GM21367 (cell line): Measurements from ENCODE around the gene DGAT2.

Experiments used
- ATAC-seq: cut with Tn5 transposase; IDR thresholded peaks from one replicate; pipeline ENCODE4 v1.9.1; 2021; ENCODE audit not compliant: unreplicated experiment

DGAT2 gene

DNA sequence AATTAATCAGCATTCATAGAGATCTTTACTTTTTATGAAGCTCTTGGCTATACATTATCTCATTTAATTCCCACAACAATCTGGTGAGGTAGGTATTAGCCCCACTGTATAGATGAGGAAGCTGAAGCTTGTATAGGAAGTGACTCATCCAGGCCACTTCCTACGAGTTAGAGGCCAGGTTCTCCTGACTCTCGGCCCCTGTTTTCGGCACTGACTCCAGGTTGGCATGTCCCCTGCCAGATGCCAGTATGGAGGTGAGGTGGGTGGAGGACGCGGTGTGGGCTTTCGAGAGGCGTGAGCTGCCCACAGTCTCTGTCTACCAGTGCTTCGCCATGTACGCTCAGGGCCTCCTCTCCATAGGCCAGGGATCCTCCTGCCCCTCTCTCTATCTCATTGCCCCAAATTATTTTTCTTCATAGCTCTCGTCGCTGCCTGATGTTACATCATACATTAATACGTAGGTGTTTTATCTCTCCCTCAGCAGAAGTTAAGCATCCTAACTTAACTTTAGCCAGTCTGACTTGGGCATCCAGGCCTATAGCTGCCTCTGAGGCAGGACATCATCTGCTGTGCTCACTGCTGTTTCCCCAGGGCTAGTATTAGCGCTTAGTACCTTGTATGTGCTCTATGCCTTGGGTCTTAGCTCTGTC is 9.0 kb downstream of the DGAT2 start:
- no peak for ATAC-seq

DNA sequence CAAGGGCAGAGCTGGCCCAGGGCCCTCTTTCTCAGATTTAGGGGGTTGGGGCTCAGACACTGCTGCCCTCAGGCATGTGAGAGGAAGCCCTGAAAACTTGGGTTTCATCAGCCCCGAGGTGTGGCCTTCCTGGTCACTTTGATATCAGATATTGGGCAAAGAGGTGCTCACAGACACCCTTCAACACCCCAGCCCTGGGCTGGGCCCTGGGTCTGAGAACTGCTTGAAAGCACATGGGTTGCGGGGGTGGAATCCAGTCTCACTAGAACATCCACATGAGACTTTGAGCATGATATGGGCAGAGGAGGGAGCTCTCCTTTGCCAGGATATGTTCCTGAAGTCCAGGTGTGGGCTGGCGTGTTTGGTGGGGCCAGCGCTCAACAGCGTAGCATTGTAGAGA is 10.4 kb downstream of the DGAT2 start:
- no peak for ATAC-seq

GRCh38 chr11:75779960-75780359 is 11.4 kb downstream of the DGAT2 start:
- ATAC-seq = no peak

DNA sequence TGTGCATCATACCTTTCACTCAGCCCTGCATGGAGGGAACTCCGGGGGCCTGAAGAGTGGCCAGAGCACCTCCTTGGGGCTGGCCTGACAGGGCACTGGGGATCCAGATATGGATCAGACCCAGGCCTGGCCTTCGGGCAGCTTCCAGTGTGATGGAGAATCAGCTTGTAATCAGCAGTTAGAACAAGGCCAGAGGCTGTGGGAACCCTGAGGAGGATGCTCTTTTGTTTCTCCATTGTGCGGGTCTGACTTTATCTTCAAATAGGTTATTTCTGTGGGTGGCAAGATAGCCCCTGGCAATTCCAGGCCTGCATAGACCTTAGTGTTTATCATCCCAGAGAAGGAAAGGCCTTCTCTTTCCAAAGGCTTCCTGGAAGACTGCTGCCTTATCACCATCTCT is 12.3 kb downstream of the DGAT2 start:
- no peak for ATAC-seq

DNA sequence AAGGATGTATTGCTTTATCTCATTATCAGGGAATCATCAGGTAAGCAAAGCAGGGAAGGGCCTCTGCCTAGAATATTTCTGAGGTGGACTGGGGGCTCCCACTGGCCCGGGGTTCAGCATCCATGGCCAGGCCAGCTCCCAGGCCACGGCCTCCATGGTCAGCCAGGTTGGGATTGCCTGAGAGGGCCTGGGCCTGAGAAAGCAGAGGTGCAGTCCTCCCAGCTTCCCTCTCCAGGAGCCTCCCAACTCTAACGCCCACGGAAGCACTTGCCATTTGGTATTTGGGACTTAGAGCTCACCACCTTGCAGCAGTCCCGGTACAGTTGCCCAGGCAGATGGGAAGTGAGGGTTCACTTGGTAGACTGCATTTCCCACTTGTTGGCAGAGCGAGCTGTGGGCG is 12.7 kb downstream of the DGAT2 start:
- no peak for ATAC-seq

DNA sequence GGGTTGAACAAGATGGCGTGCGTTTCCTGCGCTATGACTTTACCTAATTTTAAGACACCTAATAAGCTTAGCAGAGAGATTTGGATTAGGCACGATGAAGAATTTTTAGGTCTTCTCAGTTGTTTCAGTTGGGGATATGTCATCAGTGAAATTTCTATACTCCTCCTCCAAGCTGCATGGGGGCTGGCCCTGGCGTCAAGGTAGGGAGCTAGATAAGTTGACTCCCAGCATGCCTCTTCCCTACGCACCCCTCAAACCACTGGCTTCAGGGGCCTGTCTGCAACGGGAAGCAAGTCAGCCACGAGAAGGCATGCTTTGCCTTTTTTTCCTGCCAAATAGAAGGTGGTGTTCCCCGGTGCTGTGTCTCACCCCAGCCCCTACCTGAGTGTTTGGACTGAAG is 13.3 kb downstream of the DGAT2 start:
- ATAC-seq = no peak

DNA sequence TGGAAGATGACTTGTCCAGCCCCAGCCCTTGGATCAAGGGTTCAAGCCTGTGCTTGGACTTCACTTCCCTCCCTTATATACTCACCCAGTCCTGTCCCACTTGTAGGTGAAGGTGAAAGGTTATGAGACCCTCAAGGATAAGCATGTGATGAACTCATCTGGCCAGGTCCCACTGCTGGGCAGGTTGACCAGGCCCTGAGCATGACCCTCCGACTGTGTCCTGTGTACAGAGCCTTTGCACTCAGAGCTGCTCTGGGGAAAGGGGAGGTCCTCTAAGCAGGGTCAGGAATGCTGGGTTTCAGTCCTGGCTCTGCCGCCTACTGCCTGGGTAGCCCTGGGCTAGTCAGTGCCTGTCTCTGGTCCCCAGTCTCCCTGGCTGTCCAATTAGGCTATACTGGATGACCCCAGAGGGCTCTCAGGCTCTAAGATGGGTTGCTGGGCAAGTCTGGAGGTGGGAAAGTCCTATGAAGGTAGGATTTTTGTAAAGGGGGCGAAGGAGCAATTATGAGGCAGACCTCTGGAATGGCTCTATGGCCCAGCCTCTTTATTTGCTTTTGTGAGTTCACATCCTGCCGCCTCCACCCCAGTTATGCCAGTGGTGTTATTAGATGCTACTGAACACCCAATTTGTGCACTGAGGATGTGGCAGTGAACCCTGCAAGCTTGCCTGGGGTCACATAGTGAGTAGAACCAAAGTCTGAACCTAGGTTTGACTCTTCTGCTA is 14.1 kb downstream of the DGAT2 start:
- ATAC-seq = no peak

DNA sequence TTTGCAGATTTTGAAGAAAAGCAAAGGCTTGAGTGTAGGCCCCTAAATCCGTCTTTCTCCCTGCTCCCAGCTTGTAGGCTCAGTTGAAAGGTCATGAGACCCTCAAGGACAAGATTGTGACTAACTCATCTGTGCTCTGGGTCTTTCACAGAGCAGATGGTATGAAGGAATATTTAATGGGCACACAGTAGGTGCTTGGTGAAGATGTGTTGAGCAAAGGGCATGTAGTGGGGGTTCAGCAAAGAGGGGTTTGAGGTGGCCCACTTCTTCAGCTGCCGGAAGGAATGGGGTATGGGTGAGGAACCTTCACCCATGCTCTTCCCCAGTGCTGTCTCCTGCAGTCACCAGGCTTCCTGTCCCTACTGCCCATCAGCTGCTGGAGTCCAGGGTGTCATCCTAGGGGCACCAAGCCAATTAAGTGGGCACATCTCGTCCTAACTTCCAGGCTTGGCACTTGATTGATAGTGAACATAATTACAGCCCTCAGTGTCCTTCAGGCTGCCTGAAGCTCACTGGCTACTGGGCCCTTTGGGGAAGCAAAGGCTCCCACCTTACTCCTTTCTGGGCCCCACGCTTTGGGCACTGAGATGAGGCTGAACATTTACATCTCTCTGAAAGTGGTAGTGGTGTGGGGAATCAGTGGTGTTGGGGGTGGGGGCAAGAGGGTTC is 15.0 kb downstream of the DGAT2 start:
- ATAC-seq = no peak

DNA sequence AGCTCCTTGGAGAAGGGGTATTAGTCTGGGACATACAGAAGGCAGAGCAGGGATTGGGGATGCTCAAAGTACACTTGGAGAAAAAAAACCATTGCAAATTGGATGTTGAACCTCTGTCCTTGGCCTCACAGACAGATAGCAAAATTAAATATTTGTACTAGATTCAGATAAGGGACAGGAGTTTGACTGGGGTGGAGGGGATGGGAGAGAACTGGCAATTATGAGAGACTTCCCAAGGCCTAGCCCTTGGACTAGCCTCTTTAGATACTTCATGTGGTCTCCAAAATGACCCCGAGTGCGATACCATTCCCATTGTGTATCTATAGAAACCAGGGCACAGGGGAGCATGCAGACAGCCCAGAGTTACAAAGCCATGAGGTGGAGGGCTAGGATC is 15.5 kb downstream of the DGAT2 start:
- ATAC-seq = no peak

- ATAC-seq = no peak
Measured at GRCh38 chr11:75784506-75784905, 15.9 kb downstream of the DGAT2 start.

DNA sequence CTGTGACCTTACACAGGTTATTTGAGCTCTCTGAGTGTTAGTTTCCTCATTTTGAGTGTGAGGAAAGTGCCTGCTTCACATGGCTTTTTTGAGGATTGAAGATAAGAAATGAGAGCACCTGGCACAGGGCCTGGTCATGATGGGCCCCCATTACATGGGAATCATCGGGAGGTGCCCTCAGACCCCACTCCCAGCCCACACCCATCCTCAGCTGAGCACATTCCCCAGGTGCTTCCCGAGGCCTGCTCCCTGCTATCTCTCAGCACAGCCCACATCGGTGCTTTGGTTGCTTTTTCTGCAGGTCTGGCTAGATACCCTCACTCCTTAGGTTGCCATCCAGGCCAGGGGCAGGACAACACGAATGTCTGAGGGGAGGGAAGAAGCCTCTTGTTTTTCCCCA is 16.6 kb downstream of the DGAT2 start:
- ATAC-seq = no peak

- no peak for ATAC-seq
Measured at GRCh38 chr11:75786101-75786736, 17.6 kb downstream of the DGAT2 start.

- ATAC-seq = no peak
Measured at GRCh38 chr11:75789521-75789920, 20.9 kb downstream of the DGAT2 start.

GRCh38 chr11:75790986-75791385 is 22.4 kb downstream of the DGAT2 start:
- no peak for ATAC-seq

- no peak for ATAC-seq
Measured at GRCh38 chr11:75792127-75792731, 23.7 kb downstream of the DGAT2 start.

- ATAC-seq = no peak
Measured at GRCh38 chr11:75792997-75793800, 24.6 kb downstream of the DGAT2 start.

GRCh38 chr11:75793966-75794365 is 25.4 kb downstream of the DGAT2 start:
- no peak for ATAC-seq

DNA sequence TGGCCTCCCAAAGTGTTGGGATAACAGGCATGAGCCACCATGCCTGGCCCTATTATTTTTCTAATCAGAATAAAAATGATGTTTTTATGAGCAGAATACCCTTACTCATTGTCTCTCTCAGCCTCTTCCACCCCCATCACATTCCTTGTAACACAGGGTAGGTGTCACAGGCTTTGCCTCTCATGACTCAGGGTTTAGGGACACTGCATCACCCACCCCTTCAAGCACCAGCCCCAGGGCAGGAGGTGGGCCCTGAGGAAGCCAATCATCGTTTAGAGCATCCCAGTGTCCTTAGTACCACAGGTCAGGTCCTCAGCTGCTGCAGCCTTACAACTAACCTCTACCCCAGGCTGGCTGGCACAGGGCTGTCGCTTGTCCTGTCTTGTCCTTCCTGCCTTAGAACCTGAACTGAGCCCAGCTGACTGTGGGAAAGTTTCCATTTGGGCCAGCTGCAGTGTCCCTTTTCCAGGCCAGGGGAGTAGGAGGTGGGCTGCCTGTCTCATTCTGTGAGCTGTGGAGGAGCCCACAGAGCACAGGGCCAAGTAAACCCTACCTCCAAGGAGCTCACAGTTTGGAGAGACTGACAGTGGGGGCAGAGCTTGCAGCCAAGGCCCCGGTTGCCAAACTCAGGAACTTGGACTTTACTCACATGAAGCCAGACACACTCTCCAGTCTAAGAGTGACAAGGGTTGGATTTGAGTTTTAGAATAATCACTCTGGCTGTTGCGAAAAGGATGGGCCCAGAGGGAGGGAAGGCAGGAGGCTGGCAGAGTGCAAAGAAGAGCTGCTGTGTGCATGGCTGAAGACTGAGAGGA is 26.9 kb downstream of the DGAT2 start:
- no peak for ATAC-seq

- no peak for ATAC-seq
Measured at GRCh38 chr11:75796091-75796435, 27.5 kb downstream of the DGAT2 start.

GRCh38 chr11:75797116-75797515 is 28.5 kb downstream of the DGAT2 start:
- no peak for ATAC-seq
